Gastroesophageal sphincter (tissue), 4 donors: ENCODE measurements around the gene CHRND. TPM values are rescaled to one million over a fixed set of nuclear protein-coding genes. Genes with fewer than 3 reads are reported as not detected.

Source experiments
- ATAC-seq: fragments of 150-250 bp; one replicate; pipeline ENCODE4 v1.9.1; 2016; ENCODE audit warnings: mild to moderate bottlenecking, moderate library complexity
- H3K27ac ChIP-seq, 4 donors: fragments of 200-600 bp; sonication (generic) in 3 of 4; 1 replicate in 3 of 4; 2 replicates in 1 of 4; pipeline ENCODE4 v1.5.1; 2016 to 2019
- H3K27me3 ChIP-seq: fragments of 200-600 bp; sonication (generic); one replicate; pipeline ENCODE4 v1.5.1; 2019
- H3K36me3 ChIP-seq, 2 donors: fragments of 200-600 bp; sonication (generic); one replicate each; pipeline ENCODE4 v1.5.1; 2019; ENCODE audit warnings: control low read depth in 1 of 2
- H3K4me1 ChIP-seq, 3 donors: fragments of 200-600 bp; sonication (generic); 1 replicate in 2 of 3; 2 replicates in 1 of 3; pipeline ENCODE4 v1.5.1; 2016 to 2019; ENCODE audit warnings: control low read depth in 2 of 3
- H3K4me3 ChIP-seq, 2 donors: fragments of 200-600 bp; sonication (generic); one replicate each; pipeline ENCODE4 v1.5.1; 2019; ENCODE audit warnings: mild to moderate bottlenecking in 1 of 2, moderate library complexity in 1 of 2
- H3K9me3 ChIP-seq, 3 donors: fragments of 200-600 bp; sonication (generic); one replicate each; pipeline ENCODE4 v1.5.1; 2017 to 2019; ENCODE audit warnings: control low read depth in 2 of 3
- EP300 ChIP-seq: sonication (generic); formaldehyde crosslinking; IDR thresholded peaks from one replicate; pipeline ENCODE4 v1.6.1; 2017; ENCODE audit warnings: antibody characterized with exemption, mild to moderate bottlenecking
- POLR2A ChIP-seq, 2 donors: fragments of 450-650 bp; IDR thresholded peaks; one replicate each; pipeline ENCODE4 v1.6.1; 2017; ENCODE audit warnings: antibody characterized with exemption in 2 of 2, mild to moderate bottlenecking in 2 of 2, moderate library complexity in 1 of 2
- POLR2AphosphoS5 ChIP-seq: sonication (generic); formaldehyde crosslinking; IDR thresholded peaks from one replicate; pipeline ENCODE4 v1.6.1; 2017; ENCODE audit warnings: antibody characterized with exemption
- WGBS, 2 donors: methylation state at CpG; one replicate each; pipeline ENCODE4 v1.1.5; 2018; ENCODE audit warnings: low coverage in 1 of 2; 5-methylcytosine and 5-hydroxymethylcytosine counted together
- total RNA-seq, 4 donors: library from RNA; depleted of rRNA; stranded (reverse); fragments of >200 nt; gene quantifications; one replicate each; pipeline ENCODE4 v1.1.0, GENCODE V29; 2016
- TF ChIP-seq, protein P1 (sequence below), 4 experiments: fragments of 200-600 bp in 2 of 4; fragments of 450-650 bp in 2 of 4; sonication (generic) in 1 of 4; IDR thresholded peaks; one replicate each; pipeline ENCODE4 v1.5.1; 2017 to 2019; ENCODE audit warnings: antibody characterized with exemption in 4 of 4, mild to moderate bottlenecking in 2 of 4, moderate library complexity in 2 of 4

CHRND gene
- total RNA-seq, 4 donors from 2014 or later = not detected

DNA sequence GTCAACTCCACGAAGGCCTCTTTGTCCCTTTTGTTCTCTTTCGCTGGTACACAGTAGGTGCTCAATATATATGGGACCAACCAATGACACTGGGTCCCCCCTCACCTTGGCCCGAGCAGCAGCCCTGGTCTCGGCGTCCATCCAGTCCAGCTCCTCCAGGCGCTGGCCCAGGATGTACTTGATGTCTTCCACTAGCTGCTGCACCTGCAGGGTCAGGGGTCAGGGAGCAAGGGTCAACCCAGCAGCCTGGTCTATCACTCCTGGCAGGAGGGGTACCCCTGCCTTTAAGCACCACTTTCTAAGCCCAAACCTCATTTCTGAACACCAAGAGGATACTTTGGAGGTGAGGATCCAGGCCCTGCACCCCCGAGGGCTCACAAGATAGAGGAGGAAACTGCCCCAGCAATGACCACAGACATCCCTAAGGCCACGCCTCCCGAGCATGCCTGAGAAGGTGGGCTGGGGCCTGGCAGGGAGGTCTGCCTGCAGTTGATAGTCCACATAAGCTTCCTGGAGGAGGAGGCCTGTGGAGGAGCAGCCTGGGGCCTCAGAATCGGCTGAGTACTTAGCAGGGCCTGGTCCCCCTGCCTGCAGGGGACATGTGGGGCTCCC lies 42.5 kb upstream of the CHRND start:
- Histone ChIP-seq H3K36me3 (no peaks in the 10 kb centered on the region), H3K4me3 (no peak overlapping the region), H3K27ac (no peak overlapping the region), H3K4me1 (peaks cover 0 to 28% (median 4%) of the 10 kb centered on the region in 3 donors), H3K27me3 (peaks cover 91% of the 10 kb centered on the region), H3K9me3 (no peaks in the 10 kb centered on the region)
- no CpG with 5 or more reads among the region's 10 CpGs for WGBS, 2 donors
- TF ChIP-seq POLR2A (IDR thresholded peaks at IDR 0.05) (no peak), EP300 (no peak), POLR2AphosphoS5 (no peak)
- TF ChIP-seq, protein P1, sequence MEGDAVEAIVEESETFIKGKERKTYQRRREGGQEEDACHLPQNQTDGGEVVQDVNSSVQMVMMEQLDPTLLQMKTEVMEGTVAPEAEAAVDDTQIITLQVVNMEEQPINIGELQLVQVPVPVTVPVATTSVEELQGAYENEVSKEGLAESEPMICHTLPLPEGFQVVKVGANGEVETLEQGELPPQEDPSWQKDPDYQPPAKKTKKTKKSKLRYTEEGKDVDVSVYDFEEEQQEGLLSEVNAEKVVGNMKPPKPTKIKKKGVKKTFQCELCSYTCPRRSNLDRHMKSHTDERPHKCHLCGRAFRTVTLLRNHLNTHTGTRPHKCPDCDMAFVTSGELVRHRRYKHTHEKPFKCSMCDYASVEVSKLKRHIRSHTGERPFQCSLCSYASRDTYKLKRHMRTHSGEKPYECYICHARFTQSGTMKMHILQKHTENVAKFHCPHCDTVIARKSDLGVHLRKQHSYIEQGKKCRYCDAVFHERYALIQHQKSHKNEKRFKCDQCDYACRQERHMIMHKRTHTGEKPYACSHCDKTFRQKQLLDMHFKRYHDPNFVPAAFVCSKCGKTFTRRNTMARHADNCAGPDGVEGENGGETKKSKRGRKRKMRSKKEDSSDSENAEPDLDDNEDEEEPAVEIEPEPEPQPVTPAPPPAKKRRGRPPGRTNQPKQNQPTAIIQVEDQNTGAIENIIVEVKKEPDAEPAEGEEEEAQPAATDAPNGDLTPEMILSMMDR (IDR thresholded peaks at IDR 0.05) = no peak
- no peak for ATAC-seq

DNA sequence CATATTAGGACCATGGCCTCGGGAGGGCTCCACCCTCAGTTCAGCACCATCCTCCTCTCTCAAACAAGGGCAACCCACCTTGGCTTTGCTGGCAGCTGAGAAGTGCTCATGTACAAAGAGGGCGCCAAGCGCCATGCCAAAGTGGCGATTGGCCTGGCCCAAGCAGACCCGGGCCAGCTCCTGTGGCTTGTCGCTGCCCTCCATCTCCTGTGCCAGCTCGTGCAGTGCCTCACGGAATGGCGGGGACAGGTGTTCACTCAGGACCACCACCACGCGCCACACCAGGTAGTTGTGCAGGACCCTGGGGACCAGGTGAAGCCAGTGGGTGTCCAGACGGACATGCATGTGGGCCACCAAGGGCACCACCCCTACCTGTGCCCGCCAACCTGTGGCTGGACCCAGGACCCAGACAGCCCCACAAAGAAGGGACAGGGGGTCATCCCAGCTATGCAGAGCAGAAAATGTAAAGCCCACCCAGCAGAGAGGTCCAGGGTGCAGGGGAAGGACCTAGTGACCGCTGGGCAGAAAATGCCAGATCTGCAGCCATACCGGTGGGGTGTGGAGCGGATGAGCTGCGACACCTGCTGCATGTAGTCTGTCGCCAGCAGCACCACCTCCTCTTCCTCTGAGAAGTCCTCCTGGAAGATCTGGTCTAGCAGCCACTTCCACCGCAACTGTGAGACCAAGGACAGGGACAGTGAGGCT lies 41.9 kb upstream of the CHRND start:
- H3K36me3 ChIP-seq = no peaks in the 10 kb centered on the region
- no peak overlapping the region for H3K27ac ChIP-seq
- no peak for ATAC-seq
- WGBS, 2 donors = 60 to 85% methylated on average over 1 to 5 of the region's 19 CpGs
- TF ChIP-seq POLR2AphosphoS5 (no peak), EP300 (no peak)
- TF ChIP-seq, protein P1 (IDR thresholded peaks at IDR 0.05) = no peak
- no peak overlapping the region for H3K4me3 ChIP-seq
- no peaks in the 10 kb centered on the region for H3K9me3 ChIP-seq
- peaks cover 0 to 28% (median 4%) of the 10 kb centered on the region in 3 donors for H3K4me1 ChIP-seq
- peaks cover 97% of the 10 kb centered on the region for H3K27me3 ChIP-seq

GRCh38 chr2:232484628-232485347 lies 41.2 kb upstream of the CHRND start:
- Histone ChIP-seq H3K4me3 (no peak overlapping the region), H3K36me3 (no peaks in the 10 kb centered on the region), H3K9me3 (no peaks in the 10 kb centered on the region), H3K27me3 (peaks cover 100% of the 10 kb centered on the region), H3K27ac (no peak overlapping the region), H3K4me1 (peaks cover 0 to 28% (median 4%) of the 10 kb centered on the region in 3 donors)
- WGBS, 2 donors = 86 to 93% methylated on average over 1 to 3 of the region's 12 CpGs
- TF ChIP-seq POLR2A (IDR thresholded peaks at IDR 0.05) = no peak
- TF ChIP-seq EP300 = no peak
- no peak for ATAC-seq

- 7 to 13% methylated on average over 3 to 12 of the region's 22 CpGs for WGBS, 2 donors
- H3K27me3 ChIP-seq = peaks cover 100% of the 10 kb centered on the region
- no peaks in the 10 kb centered on the region for H3K36me3 ChIP-seq
- H3K27ac ChIP-seq = no peak overlapping the region
- no peak overlapping the region for H3K4me3 ChIP-seq
- no peak for ATAC-seq
- H3K9me3 ChIP-seq = no peaks in the 10 kb centered on the region
- peaks cover 0 to 28% (median 4%) of the 10 kb centered on the region in 3 donors for H3K4me1 ChIP-seq
- TF ChIP-seq POLR2A (IDR thresholded peaks at IDR 0.05) (no peak), EP300 (no peak), POLR2AphosphoS5 (no peak)
- TF ChIP-seq, protein P1 (IDR thresholded peaks at IDR 0.05) = no peak
Measured at GRCh38 chr2:232485348-232485756, 40.6 kb upstream of the CHRND start.

GRCh38 chr2:232485757-232486557 lies 40.0 kb upstream of the CHRND start:
- no peaks in the 10 kb centered on the region for H3K36me3 ChIP-seq
- no peak overlapping the region for H3K27ac ChIP-seq
- no peak for ATAC-seq
- no peak overlapping the region for H3K4me3 ChIP-seq
- TF ChIP-seq EP300 = no peak
- TF ChIP-seq POLR2A (IDR thresholded peaks at IDR 0.05) = no peak
- TF ChIP-seq POLR2AphosphoS5 = no peak
- TF ChIP-seq, protein P1 (IDR thresholded peaks at IDR 0.05) = no peak
- H3K9me3 ChIP-seq = no peaks in the 10 kb centered on the region
- H3K27me3 ChIP-seq = peaks cover 100% of the 10 kb centered on the region
- H3K4me1 ChIP-seq = peaks cover 0 to 28% (median 4%) of the 10 kb centered on the region in 3 donors
- no CpG with 5 or more reads among the region's 111 CpGs for WGBS, 2 donors
